Measurements from ENCODE around the gene TRHDE. TPM values are rescaled to one million over a fixed set of nuclear protein-coding genes. Genes with fewer than 3 reads are reported as not detected.
"Not testable (repeated sequence)": the region's sequence is repeated elsewhere in the genome, so short reads cannot be mapped to it uniquely, and the experiment has no call there.

Gene TRHDE
- total RNA-seq, 2 donors from 2014 or later, result 10.9 to 73.2 TPM

DNA sequence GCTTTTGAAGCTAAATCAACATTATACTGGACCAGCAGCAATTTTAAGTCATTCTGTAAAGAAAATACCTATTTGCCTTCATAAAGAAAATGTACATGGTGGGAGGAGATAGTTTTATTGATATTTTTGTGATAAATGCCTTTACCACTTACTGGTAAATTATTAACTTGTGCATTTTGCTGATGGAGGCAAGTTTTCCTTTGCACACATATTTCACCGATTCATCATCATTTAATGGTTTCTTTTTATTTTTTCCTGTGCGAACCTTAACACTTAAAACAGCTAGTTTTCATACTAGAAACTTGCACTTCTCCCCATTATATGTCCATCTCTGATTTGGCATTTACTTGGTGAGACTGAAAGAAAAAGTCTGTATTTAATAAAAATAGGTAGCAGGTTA, 239.3 kb downstream of the TRHDE start:
- WGBS, 2 donors, result 48 to 55% methylated on average over 2 of the region's 2 CpGs

DNA sequence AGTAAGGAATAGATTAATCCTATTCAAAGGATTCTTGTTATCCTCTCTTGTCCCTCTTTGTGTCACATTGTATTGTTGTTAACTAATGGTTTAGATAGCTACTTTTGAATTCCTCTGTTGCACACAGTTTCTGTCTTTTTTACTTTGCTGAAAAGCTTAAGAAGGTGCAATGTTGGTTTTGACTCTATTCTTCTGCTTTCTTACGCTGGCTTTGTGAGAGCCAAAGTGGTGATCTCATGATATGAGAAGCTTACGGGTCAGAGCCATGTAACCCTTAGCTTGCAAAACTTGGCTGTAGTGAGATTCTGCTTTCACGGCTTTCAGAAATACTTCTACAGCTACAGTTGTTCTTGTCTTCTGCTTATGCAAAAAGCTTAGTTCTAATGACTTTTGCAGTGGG, 239.7 kb downstream of the TRHDE start:
- no peak for TF ChIP-seq POLR2A (IDR thresholded peaks at IDR 0.05)
- TF ChIP-seq, protein P1, sequence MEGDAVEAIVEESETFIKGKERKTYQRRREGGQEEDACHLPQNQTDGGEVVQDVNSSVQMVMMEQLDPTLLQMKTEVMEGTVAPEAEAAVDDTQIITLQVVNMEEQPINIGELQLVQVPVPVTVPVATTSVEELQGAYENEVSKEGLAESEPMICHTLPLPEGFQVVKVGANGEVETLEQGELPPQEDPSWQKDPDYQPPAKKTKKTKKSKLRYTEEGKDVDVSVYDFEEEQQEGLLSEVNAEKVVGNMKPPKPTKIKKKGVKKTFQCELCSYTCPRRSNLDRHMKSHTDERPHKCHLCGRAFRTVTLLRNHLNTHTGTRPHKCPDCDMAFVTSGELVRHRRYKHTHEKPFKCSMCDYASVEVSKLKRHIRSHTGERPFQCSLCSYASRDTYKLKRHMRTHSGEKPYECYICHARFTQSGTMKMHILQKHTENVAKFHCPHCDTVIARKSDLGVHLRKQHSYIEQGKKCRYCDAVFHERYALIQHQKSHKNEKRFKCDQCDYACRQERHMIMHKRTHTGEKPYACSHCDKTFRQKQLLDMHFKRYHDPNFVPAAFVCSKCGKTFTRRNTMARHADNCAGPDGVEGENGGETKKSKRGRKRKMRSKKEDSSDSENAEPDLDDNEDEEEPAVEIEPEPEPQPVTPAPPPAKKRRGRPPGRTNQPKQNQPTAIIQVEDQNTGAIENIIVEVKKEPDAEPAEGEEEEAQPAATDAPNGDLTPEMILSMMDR (IDR thresholded peaks at IDR 0.05), result no peak
- intact Hi-C loops (cut with DNase I), result no loop called here
- DNase-seq (peak in 2 of 4 donors; percentile 23 to 38), ATAC-seq (peak; percentile 92)
- H3K27ac ChIP-seq, result peak overlapping the region in 3 of 4 donors; percentile 10 to 67 (median 37)
- no peaks in the 10 kb centered on the region for H3K36me3 ChIP-seq (replicated peaks in 1 of 2; ENCODE audit: insufficient read depth in 1 of 2, low read depth in 2 of 2)
- H3K4me1 ChIP-seq, result peaks cover 16% of the 10 kb centered on the region
- WGBS, 2 donors, result 14 to 18% methylated on average over 3 of the region's 3 CpGs
- no peaks in the 10 kb centered on the region for H3K27me3 ChIP-seq
- no peaks in the 10 kb centered on the region for H3K9me3 ChIP-seq
- no peak overlapping the region for H3K4me3 ChIP-seq

More for the DNA sequence above, 239.3 kb downstream of the TRHDE start:
- H3K4me1 ChIP-seq, result peaks cover 16% of the 10 kb centered on the region
- H3K9me3 ChIP-seq, result no peaks in the 10 kb centered on the region
- no peaks in the 10 kb centered on the region for H3K27me3 ChIP-seq
- TF ChIP-seq POLR2A (IDR thresholded peaks at IDR 0.05), result no peak
- TF ChIP-seq, protein P1 (IDR thresholded peaks at IDR 0.05), result no peak
- DNase-seq, result no peak
- H3K36me3 ChIP-seq (replicated peaks in 1 of 2; ENCODE audit: insufficient read depth in 1 of 2, low read depth in 2 of 2), result no peaks in the 10 kb centered on the region
- no peak overlapping the region for H3K4me3 ChIP-seq
- ATAC-seq, result peak; percentile 41
- H3K27ac ChIP-seq, result peak overlapping the region in 3 of 4 donors; percentile 10 to 67 (median 37)
- intact Hi-C loops (cut with DNase I), result no loop called here

DNA sequence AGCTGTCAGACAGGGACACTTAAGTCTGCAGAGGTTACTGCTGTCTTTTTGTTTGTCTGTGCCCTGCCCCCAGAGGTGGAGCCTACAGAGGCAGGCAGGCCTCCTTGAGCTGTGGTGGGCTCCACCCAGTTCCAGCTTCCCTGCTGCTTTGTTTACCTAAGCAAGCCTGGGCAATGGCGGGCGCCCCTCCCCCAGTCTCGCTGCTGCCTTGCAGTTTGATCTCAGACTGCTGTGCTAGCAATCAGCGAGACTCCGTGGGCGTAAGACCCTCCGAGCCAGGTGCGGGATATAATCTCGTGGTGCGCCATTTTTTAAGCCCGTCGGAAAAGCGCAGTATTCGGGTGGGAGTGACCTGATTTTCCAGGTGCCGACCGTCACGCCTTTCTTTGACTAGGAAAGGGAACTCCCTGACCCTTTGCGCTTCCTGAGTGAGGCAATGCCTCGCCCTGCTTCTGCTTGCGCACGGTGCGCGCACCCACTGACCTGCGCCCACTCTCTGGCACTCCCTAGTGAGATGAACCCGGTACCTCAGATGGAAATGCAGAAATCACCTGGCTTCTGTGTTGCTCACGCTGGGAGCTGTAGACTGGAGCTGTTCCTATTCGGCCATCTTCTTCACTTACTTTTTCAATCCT, 248.0 kb downstream of the TRHDE start:
- not testable (repeated sequence) for DNase-seq

DNA sequence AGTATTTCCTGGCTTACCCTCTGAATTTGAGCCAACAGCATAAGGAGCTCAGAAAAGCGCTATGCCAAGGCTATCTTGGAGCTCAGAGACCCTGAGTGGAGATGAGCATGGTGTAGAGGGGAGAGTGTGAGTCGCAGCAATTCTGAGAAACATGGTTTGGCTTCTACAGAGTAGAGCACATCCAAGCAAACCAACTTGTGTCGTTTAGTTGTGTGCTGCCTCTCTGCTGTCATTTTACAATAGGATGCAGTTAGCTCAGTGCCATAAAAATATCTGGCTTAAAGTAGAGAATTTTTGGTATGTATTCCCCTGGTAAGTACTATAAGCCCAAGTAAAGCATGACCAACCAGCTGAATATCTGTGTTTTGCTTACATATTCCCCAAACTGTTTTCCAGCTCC, 249.2 kb downstream of the TRHDE start:
- DNase-seq, result no peak
- intact Hi-C loops (cut with DNase I), result no loop called here
- H3K27ac ChIP-seq, result no peak overlapping the region
- no peak for ATAC-seq
- H3K9me3 ChIP-seq, result no peaks in the 10 kb centered on the region
- H3K4me1 ChIP-seq, result peaks cover 6% of the 10 kb centered on the region
- no peak overlapping the region for H3K4me3 ChIP-seq
- 83 to 89% methylated on average over 3 of the region's 3 CpGs for WGBS, 2 donors
- H3K27me3 ChIP-seq, result no peaks in the 10 kb centered on the region
- TF ChIP-seq POLR2A (IDR thresholded peaks at IDR 0.05), result no peak
- TF ChIP-seq, protein P1 (IDR thresholded peaks at IDR 0.05), result no peak
- no peaks in the 10 kb centered on the region for H3K36me3 ChIP-seq (replicated peaks in 1 of 2; ENCODE audit: insufficient read depth in 1 of 2, low read depth in 2 of 2)

More for the DNA sequence above, 248.0 kb downstream of the TRHDE start:
- H3K27me3 ChIP-seq; H3K4me3 ChIP-seq; H3K36me3 ChIP-seq (replicated peaks in 1 of 2; ENCODE audit: insufficient read depth in 1 of 2, low read depth in 2 of 2); H3K27ac ChIP-seq; H3K9me3 ChIP-seq; ATAC-seq; H3K4me1 ChIP-seq; intact Hi-C loops (cut with DNase I): not testable (repeated sequence)
- 96 to 97% methylated on average over 27 of the region's 27 CpGs for WGBS, 2 donors

DNA sequence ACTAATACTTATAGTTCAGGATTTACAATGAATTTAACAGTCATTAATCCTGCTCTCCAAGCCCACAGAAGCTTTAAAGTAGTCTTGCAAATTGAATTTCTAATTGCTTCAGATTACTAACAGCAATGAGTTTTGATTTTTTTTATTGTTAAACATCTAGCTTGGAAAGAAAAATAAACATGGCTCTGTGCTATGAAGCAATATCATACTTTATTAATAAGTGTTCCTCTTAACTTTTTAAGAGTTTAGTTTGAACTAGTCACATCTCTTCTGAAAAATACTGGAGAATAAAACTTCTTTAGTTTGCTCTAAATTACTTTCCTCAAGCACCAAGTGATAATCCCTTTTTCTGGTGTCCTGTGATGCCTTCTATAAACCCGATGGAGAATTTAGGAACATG, 250.2 kb downstream of the TRHDE start:
- Histone ChIP-seq H3K4me3 (no peak overlapping the region), H3K36me3 (replicated peaks in 1 of 2; ENCODE audit: insufficient read depth in 1 of 2, low read depth in 2 of 2) (no peaks in the 10 kb centered on the region), H3K27ac (no peak overlapping the region), H3K27me3 (no peaks in the 10 kb centered on the region), H3K4me1 (peaks cover 6% of the 10 kb centered on the region), H3K9me3 (no peaks in the 10 kb centered on the region)
- intact Hi-C loops (cut with DNase I), result no loop called here
- DNase-seq, result no peak
- TF ChIP-seq POLR2A (IDR thresholded peaks at IDR 0.05), result no peak
- TF ChIP-seq, protein P1 (IDR thresholded peaks at IDR 0.05), result no peak
- ATAC-seq, result no peak
- WGBS, 2 donors, result 62 to 81% methylated on average over 1 of the region's 1 CpG
